ENCODE results near the gene STX10.
"Not testable (repeated sequence)": the region's sequence is repeated elsewhere in the genome, so short reads cannot be mapped to it uniquely, and the experiment has no call there.

The STX10 gene, protein sequence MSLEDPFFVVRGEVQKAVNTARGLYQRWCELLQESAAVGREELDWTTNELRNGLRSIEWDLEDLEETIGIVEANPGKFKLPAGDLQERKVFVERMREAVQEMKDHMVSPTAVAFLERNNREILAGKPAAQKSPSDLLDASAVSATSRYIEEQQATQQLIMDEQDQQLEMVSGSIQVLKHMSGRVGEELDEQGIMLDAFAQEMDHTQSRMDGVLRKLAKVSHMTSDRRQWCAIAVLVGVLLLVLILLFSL

DNA sequence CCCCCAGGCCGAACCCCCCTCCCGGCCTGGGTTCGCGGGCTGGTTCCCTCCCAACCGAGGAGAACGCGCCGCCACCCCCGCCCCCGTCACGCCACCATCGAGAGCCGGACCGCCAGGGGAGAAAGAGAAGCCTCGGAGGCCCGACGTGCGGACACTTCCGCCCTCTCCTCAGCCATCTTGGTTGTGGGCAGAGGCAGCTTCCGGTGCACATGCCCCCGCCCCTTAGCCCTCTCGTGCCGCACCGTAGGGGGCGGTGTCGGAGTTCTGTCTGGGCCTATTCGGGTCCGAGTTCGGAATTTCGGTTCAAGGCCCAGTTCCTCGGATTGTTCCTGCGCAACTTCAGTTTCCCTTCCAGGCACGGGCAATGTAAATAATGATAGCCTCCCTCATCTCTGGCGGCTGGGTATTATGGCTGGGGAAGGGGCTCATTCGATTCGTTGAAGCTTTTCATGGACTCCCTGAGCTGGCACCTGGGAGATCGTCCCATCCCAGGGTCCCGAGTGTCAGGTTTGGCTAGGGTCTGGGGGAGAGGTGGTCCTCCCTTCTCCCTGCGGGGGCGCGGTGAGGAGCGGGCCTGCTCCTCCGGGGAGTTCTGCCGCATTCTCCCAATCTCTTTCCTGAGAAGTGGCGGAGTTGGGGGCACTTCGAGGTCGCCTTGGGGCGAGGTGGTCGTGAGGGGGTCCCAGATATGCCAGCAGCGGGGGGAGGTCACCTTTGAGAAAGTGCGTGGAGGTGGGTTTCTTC, at the start of gene STX10, which contains the start of gene IER2:
Gene STX10 (minus strand): TSS at position 189 of the 744 bp plus-strand sequence. CDS start 202 bp downstream, outside the sequence.
Gene IER2 (plus strand): TSS at position 225 of the 744 bp plus-strand sequence. CDS start 2,776 bp downstream, outside the sequence.
- peak within 1 kb of the TSS; percentile 99 for H3K4me3 ChIP-seq (replicated peaks; ENCODE audit: low read depth, low read length)
- TF ChIP-seq, protein P1, sequence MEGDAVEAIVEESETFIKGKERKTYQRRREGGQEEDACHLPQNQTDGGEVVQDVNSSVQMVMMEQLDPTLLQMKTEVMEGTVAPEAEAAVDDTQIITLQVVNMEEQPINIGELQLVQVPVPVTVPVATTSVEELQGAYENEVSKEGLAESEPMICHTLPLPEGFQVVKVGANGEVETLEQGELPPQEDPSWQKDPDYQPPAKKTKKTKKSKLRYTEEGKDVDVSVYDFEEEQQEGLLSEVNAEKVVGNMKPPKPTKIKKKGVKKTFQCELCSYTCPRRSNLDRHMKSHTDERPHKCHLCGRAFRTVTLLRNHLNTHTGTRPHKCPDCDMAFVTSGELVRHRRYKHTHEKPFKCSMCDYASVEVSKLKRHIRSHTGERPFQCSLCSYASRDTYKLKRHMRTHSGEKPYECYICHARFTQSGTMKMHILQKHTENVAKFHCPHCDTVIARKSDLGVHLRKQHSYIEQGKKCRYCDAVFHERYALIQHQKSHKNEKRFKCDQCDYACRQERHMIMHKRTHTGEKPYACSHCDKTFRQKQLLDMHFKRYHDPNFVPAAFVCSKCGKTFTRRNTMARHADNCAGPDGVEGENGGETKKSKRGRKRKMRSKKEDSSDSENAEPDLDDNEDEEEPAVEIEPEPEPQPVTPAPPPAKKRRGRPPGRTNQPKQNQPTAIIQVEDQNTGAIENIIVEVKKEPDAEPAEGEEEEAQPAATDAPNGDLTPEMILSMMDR (IDR thresholded peaks at IDR 0.05; ENCODE audit: low read length, missing control alignments) = peak; percentile 51
- DNase-seq (ENCODE audit: low read depth) = peak; percentile 96

DNA sequence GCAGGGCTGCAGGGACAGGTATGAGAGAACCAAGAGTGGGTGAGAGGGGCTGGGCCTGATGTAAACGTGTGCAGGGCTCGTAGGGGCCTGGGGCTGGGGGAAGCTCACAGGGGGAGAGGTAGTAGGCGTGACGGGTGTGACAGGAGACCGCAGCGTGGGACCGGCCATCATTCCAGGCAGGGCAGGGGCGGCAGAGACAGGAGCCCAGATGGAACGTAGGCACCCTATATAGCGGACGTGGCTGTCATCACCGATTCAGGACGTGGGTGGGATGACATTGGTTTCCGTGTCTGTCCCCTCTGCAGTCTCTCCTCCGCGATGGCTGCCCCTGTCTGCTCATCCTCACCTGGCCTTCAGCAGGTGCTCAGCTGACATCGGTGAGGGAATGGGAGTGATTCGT, 48.5 kb upstream of the STX10 start:
- no peak overlapping the region for H3K4me3 ChIP-seq (replicated peaks; ENCODE audit: low read depth, low read length)
- no peak for DNase-seq (ENCODE audit: low read depth)
- TF ChIP-seq, protein P1 (IDR thresholded peaks at IDR 0.05; ENCODE audit: low read length, missing control alignments) = no peak

DNA sequence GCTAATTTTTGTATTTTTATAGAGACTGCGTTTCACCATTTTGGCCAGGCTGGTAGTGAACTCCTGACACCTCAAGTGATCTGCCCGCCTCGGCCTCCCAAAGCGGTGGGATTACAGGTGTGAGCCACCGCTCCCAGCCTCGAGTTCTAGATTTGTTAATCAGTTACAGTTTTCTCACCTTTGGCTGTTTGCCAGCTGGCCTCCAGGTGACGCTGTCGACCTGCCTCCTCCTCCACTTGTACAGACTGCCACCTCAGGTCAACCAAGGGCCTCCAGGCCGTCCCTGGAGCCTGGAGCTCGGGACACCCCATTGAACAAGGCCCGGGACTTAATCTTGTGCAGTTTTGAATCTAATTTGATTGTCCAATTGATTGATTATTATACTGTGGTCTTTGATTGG, 45.5 kb upstream of the STX10 start:
- no peak overlapping the region for H3K4me3 ChIP-seq (replicated peaks; ENCODE audit: low read depth, low read length)
- no peak for DNase-seq (ENCODE audit: low read depth)
- TF ChIP-seq, protein P1 (IDR thresholded peaks at IDR 0.05; ENCODE audit: low read length, missing control alignments) = no peak

DNA sequence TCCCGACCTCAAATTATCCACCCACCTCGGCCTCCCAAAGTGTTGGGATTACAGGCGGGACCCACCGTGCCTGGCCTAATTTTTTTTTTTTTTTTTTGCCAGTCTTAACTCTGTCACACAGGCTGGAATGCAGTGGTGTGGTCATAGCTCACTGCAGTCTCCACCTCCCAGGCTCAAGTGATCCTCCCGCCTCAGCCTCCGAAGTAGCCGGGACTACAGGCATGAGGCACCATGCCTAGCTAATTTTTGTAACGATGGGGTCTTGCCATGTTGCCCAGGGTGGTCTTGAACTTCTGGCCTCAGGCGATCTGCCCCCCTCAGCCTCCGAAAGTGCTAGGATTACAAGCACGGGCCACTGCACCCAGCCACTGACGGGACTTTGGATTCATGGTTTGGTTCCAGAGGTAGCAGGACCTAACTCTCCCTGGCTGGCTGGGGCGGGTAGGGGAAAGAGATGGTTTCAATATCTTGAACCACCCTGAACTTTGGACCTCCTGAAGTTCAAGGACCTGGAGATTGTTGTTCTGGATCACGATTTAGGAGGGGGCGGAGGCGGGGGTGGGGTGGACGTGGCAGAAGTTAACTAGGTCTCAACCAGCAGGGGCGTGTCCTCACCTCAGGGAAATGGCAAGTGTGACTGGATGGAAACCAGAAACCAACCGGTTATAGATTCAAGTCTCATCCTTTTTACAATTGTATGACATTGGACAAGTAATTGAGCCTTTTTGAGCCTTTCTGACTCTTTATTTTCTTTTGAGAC, 40.8 kb upstream of the STX10 start:
- H3K4me3 ChIP-seq (replicated peaks; ENCODE audit: low read depth, low read length) = no peak overlapping the region
- TF ChIP-seq, protein P1 (IDR thresholded peaks at IDR 0.05; ENCODE audit: low read length, missing control alignments) = no peak
- no peak for DNase-seq (ENCODE audit: low read depth)

DNA sequence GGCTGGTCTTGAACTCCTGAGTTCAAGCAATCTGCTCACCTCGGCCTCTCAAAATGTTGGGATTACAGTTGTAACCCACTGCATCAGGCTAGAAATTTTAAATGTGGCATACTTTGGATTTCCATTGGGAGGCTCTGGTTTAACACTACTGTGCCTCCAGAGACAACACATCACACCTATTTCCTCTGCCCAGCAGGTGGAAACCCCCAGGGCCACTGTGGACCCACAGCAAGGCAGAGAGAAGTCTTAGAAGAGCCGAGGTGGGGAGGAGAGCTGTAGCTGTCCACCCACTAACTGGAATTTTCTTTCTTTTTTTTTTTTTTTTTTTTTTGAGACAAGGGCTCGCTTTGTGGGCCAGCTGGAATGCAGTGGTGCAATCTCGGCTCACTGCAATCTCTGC, 39.4 kb upstream of the STX10 start:
- TF ChIP-seq, protein P1 (IDR thresholded peaks at IDR 0.05; ENCODE audit: low read length, missing control alignments) = no peak
- H3K4me3 ChIP-seq (replicated peaks; ENCODE audit: low read depth, low read length) = no peak overlapping the region
- no peak for DNase-seq (ENCODE audit: low read depth)

DNA sequence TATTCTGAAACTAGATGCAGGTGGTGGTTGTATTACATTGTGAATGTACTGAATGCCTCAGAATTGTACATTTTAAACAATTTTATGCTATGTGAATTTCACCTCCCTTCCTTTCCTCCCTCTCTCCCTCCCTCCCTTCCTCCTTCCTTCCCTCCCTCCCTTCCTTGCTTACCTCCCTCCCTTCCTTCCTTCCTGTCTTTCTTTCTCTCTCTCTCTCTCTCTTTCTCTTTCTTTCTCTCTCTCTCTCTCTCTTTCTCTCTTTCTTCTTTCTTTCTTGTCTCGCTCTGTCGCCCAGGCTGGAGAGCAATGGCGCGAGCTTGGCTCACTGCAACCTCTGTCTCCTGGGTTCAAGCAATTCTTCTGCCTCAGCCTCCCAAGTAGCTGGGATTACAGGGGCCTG, 37.2 kb upstream of the STX10 start:
- no peak for DNase-seq (ENCODE audit: low read depth)
- TF ChIP-seq, protein P1 (IDR thresholded peaks at IDR 0.05; ENCODE audit: low read length, missing control alignments) = no peak
- no peak overlapping the region for H3K4me3 ChIP-seq (replicated peaks; ENCODE audit: low read depth, low read length)

DNA sequence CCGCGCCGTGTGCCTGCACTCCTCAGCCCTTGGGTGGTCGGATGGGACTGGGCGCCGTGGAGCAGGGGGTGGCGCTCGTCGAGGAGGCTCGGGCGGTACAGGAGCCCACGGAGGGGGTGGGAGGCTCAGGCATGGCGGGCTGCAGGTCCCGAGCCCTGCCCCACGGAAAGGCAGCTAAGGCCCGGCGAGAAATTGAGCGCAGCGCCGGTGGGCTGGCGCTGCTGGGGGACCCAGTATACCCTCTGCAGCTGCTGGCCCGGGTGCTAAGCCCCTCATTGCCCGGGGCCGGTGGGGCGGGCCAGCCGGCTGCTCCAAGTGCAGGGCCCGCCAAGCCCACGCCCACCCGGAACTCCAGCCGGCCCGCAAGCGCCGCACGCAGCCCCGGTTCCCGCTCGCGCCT, 36.5 kb upstream of the STX10 start:
- DNase-seq (ENCODE audit: low read depth); H3K4me3 ChIP-seq (replicated peaks; ENCODE audit: low read depth, low read length): not testable (repeated sequence)

DNA sequence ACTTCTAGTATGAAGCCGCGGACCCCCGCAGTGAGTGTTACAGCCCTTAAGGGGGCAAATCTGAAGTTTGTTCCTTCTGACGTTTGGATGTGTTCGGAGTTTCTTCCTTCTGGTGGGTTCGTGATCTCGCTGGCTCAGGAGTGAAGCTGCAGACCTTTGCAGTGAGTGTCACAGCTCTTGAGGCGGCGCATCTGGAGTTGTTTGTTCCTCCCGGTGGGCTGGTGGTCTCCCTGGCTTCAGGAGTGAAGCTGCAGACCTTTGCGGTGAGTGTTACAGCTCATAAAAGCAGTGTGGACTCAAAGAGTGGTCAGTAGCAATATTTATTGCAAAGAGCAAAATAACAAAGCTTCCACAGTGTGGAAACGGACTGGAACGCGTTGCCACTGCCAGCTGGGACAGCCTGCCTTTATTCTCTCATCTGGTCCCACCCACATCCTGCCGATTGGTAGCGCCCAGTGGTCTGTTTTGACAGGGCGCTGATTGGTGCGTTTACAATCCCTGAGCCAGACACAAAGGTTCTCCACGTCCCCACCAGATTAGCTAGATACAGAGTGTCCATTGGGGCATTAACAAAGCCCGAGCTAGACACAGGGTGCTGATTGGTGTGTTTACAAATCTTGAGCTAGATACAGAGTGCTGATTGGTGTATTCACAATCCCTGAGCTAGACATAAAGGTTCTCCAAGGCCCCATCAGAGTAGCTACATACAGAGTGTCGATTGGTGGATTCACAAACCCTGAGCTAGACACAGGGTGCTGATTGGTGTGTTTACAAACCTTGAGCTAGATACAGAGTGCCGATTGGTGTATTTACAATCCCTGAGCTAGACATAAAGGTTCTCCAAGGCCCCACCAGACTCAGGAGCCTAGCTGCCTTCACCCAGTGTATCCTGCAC, 35.8 kb upstream of the STX10 start:
- DNase-seq (ENCODE audit: low read depth); H3K4me3 ChIP-seq (replicated peaks; ENCODE audit: low read depth, low read length): not testable (repeated sequence)

DNA sequence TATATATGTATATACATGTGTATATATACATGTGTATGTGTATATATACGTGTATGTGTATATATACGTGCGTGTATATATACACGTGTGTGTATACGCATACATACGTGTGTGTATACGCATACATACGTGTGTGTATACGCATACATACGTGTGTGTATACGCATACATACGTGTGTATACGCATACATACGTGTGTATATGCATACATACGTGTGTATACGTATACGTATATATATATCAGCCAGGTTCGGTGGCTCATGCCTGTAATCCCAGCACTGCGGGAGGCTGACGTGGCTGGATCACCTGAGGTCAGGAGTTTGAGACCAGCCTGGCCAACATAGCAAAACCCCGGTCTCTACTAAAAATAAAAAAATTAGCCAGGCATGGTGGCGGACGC, 34.8 kb upstream of the STX10 start:
- DNase-seq (ENCODE audit: low read depth); H3K4me3 ChIP-seq (replicated peaks; ENCODE audit: low read depth, low read length): not testable (repeated sequence)

Measured in fibroblast of pulmonary artery (primary cell).